ENCODE measurements around the gene ZFTA. TPM values are rescaled to one million over a fixed set of nuclear protein-coding genes. Genes with fewer than 3 reads are reported as not detected.

The ZFTA gene
- total RNA-seq, 1 experiment from 2014 or later: 44.7 TPM

Other genes with a start within 250 kb of the ZFTA start
- 1.1 to 2.9 TPM (median 1.4 TPM) in 3 replicates for gene PLAAT4, start 232.0 kb downstream of the ZFTA start, total RNA-seq (2021)
- gene PLAAT2, start 205.4 kb downstream of the ZFTA start, total RNA-seq (2021): 0.25 to 0.66 TPM (median 0.55 TPM) in 3 replicates
- gene PLAAT3, start 154.3 kb downstream of the ZFTA start, total RNA-seq (2021): 143 to 160 TPM (median 146 TPM) in 3 replicates
- 28.8 to 32.8 TPM (median 32.1 TPM) in 3 replicates for gene ATL3, start 97.4 kb downstream of the ZFTA start, total RNA-seq (2021)
- 156 to 167 TPM (median 159 TPM) in 3 replicates for gene RTN3, start 87.3 kb downstream of the ZFTA start, total RNA-seq (2021)
- 93.8 to 108 TPM (median 106 TPM) in 3 replicates for gene SPINDOC, start 44.7 kb upstream of the ZFTA start, total RNA-seq (2021)
- 50.8 to 57.4 TPM (median 51.4 TPM) in 3 replicates for gene MARK2, start 70.3 kb upstream of the ZFTA start, total RNA-seq (2021)
- 77.4 to 98.3 TPM (median 92.0 TPM) in 3 replicates for gene RCOR2, start 148.4 kb upstream of the ZFTA start, total RNA-seq (2021)
- gene NAA40, start 170.2 kb upstream of the ZFTA start, total RNA-seq (2021): 31.1 to 32.7 TPM (median 31.8 TPM) in 3 replicates
- gene COX8A, start 205.8 kb upstream of the ZFTA start, total RNA-seq (2021): 518 to 587 TPM (median 554 TPM) in 3 replicates
- gene OTUB1, start 217.7 kb upstream of the ZFTA start, total RNA-seq (2021): 94.3 to 112 TPM (median 99.3 TPM) in 3 replicates